SU-DHL-6 (cell line): Measurements from ENCODE around the gene PNMA8C.

Experiments used
- H2AFZ ChIP-seq: fragments of 200-600 bp; sonication (generic); 2 replicates; pipeline ENCODE4 v1.6.1; 2014; ENCODE audit warnings: low read depth, mild to moderate bottlenecking, moderate library complexity, mixed read lengths, antibody characterized with exemption, low read length; ENCODE audit not compliant: severe bottlenecking
- H3F3A ChIP-seq: fragments of 200-600 bp; shearing (Covaris generic); 2 replicates; pipeline ENCODE4 v1.6.0; 2016; ENCODE audit warnings: antibody characterized with exemption, mild to moderate bottlenecking; ENCODE audit not compliant: insufficient read depth
- H3K27ac ChIP-seq: fragments of 200-600 bp; sonication (generic); 2 replicates; pipeline ENCODE4 v1.5.1; 2016; ENCODE audit warnings: low read depth, mild to moderate bottlenecking, low read length, moderate library complexity, mixed read lengths
- H3K27me3 ChIP-seq: fragments of 200-600 bp; sonication (generic), shearing (Covaris generic); 2 replicates; pipeline ENCODE4 v1.6.0; 2014; ENCODE audit warnings: mild to moderate bottlenecking, low read length
- H3K36me3 ChIP-seq: fragments of 200-600 bp; sonication (generic); 2 replicates; pipeline ENCODE4 v1.6.1; 2014; ENCODE audit warnings: mild to moderate bottlenecking, low read length, mixed read lengths
- H3K4me2 ChIP-seq: fragments of 300-600, 200-600 bp; shearing (Covaris generic), sonication (generic); 2 replicates; pipeline ENCODE4 v1.6.0; 2014; ENCODE audit warnings: low read length, low read depth, mild to moderate bottlenecking; ENCODE audit not compliant: poor library complexity, severe bottlenecking
- H3K4me3 ChIP-seq: fragments of 200-600 bp; sonication (generic); 2 replicates; pipeline ENCODE4 v1.5.1; 2014; ENCODE audit warnings: antibody characterized with exemption, low read length, mild to moderate bottlenecking, mixed read lengths; ENCODE audit not compliant: insufficient read depth, poor library complexity, severe bottlenecking
- H3K79me2 ChIP-seq: fragments of 200-600 bp; sonication (generic); 2 replicates; pipeline ENCODE4 v1.6.1; 2014; ENCODE audit warnings: mild to moderate bottlenecking, low read length, moderate library complexity; ENCODE audit not compliant: insufficient read depth
- H3K9ac ChIP-seq: fragments of 200-600 bp; sonication (generic); 2 replicates; pipeline ENCODE4 v1.7.0; 2014; ENCODE audit warnings: mild to moderate bottlenecking, low read length
- H3K9me2 ChIP-seq: fragments of 200-600 bp; sonication (generic); replicated peaks from 2 replicates; pipeline ENCODE4 v1.6.1; 2014; ENCODE audit warnings: low read length; ENCODE audit not compliant: insufficient read depth
- H3K9me3 ChIP-seq: fragments of 200-600 bp; sonication (generic); 2 replicates; pipeline ENCODE4 v1.6.1; 2014; ENCODE audit warnings: low read length, mixed read lengths; ENCODE audit not compliant: insufficient read depth
- H4K20me1 ChIP-seq: fragments of 200-600 bp; sonication (generic); 2 replicates; pipeline ENCODE4 v1.6.1; 2014; ENCODE audit warnings: low read depth, mild to moderate bottlenecking, antibody characterized with exemption, low read length, moderate library complexity, mixed read lengths
- EZH2phosphoT487 ChIP-seq: fragments of 200-600 bp; sonication (generic), shearing (Covaris generic); conservative IDR thresholded peaks from 2 replicates; pipeline ENCODE4 v1.6.1; 2018; ENCODE audit warnings: mild to moderate bottlenecking, antibody characterized with exemption, low read length, moderate library complexity, mixed read lengths
- TF ChIP-seq, protein P1 (sequence below): fragments of 200-600 bp; sonication (generic); IDR thresholded peaks from one replicate; pipeline ENCODE4 v1.5.1; 2017; ENCODE audit warnings: antibody characterized with exemption, mild to moderate bottlenecking, low read length, moderate library complexity; ENCODE audit not compliant: insufficient read depth, poor library complexity, severe bottlenecking

PNMA8C gene

DNA sequence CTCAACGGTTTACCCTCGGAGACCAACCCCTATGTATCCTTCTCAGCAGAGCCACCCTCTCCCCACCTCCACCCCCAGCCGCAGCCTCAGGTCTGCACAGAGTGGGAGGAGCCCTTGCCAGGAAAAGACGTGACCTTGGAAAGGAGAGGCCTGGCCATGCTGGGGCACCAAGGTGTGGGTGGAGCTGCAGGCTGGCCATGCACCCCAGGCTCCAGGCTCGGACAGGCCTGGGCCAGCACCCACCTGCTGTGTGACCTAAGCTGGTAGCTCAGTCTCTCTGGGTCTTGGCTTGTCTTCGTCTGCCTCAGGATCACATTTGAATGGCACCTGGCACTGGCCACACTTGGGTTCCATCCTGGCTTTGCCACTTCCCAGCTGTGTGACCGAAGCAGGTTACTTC is 44.9 kb downstream of the PNMA8C start:
- Histone ChIP-seq H3K27ac (no peak overlapping the region), H3F3A (no peaks in the 10 kb centered on the region), H3K27me3 (no peaks in the 10 kb centered on the region), H2AFZ (no peak overlapping the region), H3K4me2 (no peak overlapping the region), H3K9me3 (no peaks in the 10 kb centered on the region), H3K4me3 (no peak overlapping the region), H3K9ac (no peak overlapping the region), H3K36me3 (peaks cover 15% of the 10 kb centered on the region; the same call in 1 of the 2 replicates), H3K9me2 (no peaks in the 10 kb centered on the region), H4K20me1 (0 out of 2 replicates have a peak, but pooled peaks cover 4% of the 10 kb centered on the region), H3K79me2 (peaks cover 17% of the 10 kb centered on the region; the same call in 1 of the 2 replicates)
- TF ChIP-seq EZH2phosphoT487: no peak
- TF ChIP-seq, protein P1, sequence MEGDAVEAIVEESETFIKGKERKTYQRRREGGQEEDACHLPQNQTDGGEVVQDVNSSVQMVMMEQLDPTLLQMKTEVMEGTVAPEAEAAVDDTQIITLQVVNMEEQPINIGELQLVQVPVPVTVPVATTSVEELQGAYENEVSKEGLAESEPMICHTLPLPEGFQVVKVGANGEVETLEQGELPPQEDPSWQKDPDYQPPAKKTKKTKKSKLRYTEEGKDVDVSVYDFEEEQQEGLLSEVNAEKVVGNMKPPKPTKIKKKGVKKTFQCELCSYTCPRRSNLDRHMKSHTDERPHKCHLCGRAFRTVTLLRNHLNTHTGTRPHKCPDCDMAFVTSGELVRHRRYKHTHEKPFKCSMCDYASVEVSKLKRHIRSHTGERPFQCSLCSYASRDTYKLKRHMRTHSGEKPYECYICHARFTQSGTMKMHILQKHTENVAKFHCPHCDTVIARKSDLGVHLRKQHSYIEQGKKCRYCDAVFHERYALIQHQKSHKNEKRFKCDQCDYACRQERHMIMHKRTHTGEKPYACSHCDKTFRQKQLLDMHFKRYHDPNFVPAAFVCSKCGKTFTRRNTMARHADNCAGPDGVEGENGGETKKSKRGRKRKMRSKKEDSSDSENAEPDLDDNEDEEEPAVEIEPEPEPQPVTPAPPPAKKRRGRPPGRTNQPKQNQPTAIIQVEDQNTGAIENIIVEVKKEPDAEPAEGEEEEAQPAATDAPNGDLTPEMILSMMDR: no peak

DNA sequence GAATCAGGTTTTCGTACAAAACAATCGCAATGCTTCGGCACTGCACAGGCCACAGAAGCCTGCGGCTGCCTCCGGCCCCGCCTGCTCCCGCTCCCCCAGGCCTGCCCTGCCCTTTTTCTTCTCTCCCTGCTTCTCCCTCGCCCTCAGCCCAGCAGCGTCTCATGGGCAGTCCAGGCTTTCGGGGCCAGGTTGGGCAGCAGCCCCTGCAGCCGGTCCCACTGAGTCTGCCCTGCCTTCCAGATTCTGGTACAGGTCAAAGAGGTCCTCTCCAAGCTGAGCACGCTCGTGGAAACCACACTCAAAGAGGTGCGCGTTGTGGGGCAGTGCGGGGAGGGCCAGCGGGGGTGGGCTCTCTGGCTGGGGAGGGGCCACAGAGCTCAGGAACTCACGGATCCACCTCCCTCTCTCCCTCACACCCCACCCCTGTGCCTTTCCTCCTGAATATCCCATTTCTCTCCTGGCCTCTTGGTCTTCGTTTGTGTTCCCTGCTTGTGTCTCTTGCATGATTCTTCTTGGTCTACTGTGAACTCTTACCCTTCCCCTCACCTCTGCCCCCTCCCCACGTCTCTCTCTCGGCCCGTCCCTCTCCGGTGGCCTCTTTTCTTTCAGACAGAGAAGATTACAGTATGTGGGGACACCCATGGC is 45.4 kb downstream of the PNMA8C start:
- Histone ChIP-seq H3K9me2 (no peaks in the 10 kb centered on the region), H3K4me3 (no peak overlapping the region), H3K9me3 (no peaks in the 10 kb centered on the region), H3K27me3 (no peaks in the 10 kb centered on the region), H3K4me2 (no peak overlapping the region), H2AFZ (no peak overlapping the region), H3K27ac (no peak overlapping the region), H3F3A (no peaks in the 10 kb centered on the region), H3K9ac (no peak overlapping the region), H3K79me2 (peaks cover 17% of the 10 kb centered on the region; the same call in 1 of the 2 replicates), H4K20me1 (0 out of 2 replicates have a peak, but pooled peaks cover 4% of the 10 kb centered on the region), H3K36me3 (peaks cover 18% of the 10 kb centered on the region; the same call in 1 of the 2 replicates)
- TF ChIP-seq, protein P1: no peak
- TF ChIP-seq EZH2phosphoT487: no peak

DNA sequence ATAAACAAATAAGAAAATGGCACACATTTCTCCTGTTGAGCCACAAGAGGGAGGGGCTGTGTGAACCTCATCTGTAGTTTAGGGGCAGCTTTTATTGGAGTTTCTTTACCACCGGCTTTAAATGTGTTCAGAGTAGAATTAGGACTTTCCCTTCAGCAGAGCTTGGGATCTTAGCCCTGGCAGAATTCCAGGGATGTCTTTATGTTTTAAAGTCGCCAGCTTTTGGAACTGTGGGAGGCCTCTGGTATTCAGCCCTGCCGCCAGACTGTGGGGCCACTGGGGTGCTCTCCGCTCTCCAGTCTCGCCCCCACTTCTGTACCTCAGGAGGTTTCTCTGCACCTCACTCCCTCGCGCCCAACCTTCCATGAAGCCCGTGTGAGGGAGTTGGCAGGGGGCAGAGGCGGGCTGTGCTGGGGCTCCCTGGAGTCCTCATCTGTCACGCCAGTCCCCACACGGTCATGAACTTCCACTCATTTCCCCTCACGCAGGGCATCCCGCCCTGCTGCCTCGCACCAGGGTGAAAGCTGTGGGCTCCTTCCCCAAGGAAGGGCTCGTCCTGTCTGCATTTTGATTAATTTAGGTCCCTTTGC is 46.9 kb downstream of the PNMA8C start:
- Histone ChIP-seq H3K4me2 (no peak overlapping the region), H3K27me3 (no peaks in the 10 kb centered on the region), H2AFZ (no peak overlapping the region), H3K36me3 (peaks cover 23% of the 10 kb centered on the region; the same call in 1 of the 2 replicates), H3K9me2 (no peaks in the 10 kb centered on the region), H3K79me2 (peaks cover 17% of the 10 kb centered on the region; the same call in 1 of the 2 replicates), H3K9me3 (no peaks in the 10 kb centered on the region), H3F3A (no peaks in the 10 kb centered on the region), H4K20me1 (0 out of 2 replicates have a peak, but pooled peaks cover 4% of the 10 kb centered on the region), H3K27ac (no peak overlapping the region), H3K9ac (no peak overlapping the region), H3K4me3 (no peak overlapping the region)
- no peak for TF ChIP-seq EZH2phosphoT487
- TF ChIP-seq, protein P1: no peak
